OCI-LY3 (cell line): ENCODE results near the gene GPR146.

ENCODE experiments used
- H2AFZ ChIP-seq: fragments of 200-600, 300-600 bp; shearing (Covaris generic); 2 replicates; pipeline ENCODE4 v1.6.0; 2014; ENCODE audit warnings: antibody characterized with exemption, low read depth, low read length
- H3K27ac ChIP-seq: fragments of 200-600, 300-600 bp; sonication (generic); 2 replicates; pipeline ENCODE4 v1.5.1; 2014; ENCODE audit warnings: mild to moderate bottlenecking, low read length, moderate library complexity, mixed read lengths
- H3K27me3 ChIP-seq: fragments of 200-600, 300-600 bp; sonication (generic); 2 replicates; pipeline ENCODE4 v1.6.1; 2014; ENCODE audit warnings: low read depth, low read length, mixed read lengths
- H3K36me3 ChIP-seq: fragments of 200-600, 300-600 bp; sonication (generic); replicated peaks from 2 replicates; pipeline ENCODE3; 2014; ENCODE audit warnings: low read depth, low read length, mixed read lengths
- H3K4me1 ChIP-seq: fragments of 300-600, 200-600 bp; sonication (generic); 2 replicates; pipeline ENCODE4 v1.6.1; 2014; ENCODE audit warnings: low read length, mixed read lengths
- H3K4me2 ChIP-seq: fragments of 200-600, 300-600 bp; sonication (generic); 2 replicates; pipeline ENCODE4 v1.6.1; 2014; ENCODE audit warnings: low read length, mixed read lengths
- H3K4me3 ChIP-seq: fragments of 300-600, 200-600 bp; sonication (generic); 2 replicates; pipeline ENCODE4 v1.5.1; 2014; ENCODE audit warnings: antibody characterized with exemption, mild to moderate bottlenecking, low read length, moderate library complexity
- H3K79me2 ChIP-seq: fragments of 300-600, 200-600 bp; shearing (Covaris generic); 2 replicates; pipeline ENCODE4 v1.6.1; 2014; ENCODE audit warnings: mild to moderate bottlenecking, low read length, mixed read lengths
- H3K9ac ChIP-seq: fragments of 300-600, 200-600 bp; shearing (Covaris generic); 2 replicates; pipeline ENCODE4 v1.6.0; 2014; ENCODE audit warnings: mild to moderate bottlenecking, low read length, moderate library complexity
- H3K9me3 ChIP-seq: fragments of 200-600, 300-600 bp; shearing (Covaris generic); 2 replicates; pipeline ENCODE4 v1.6.1; 2014; ENCODE audit warnings: low read length, mixed read lengths; ENCODE audit not compliant: insufficient read depth
- H4K20me1 ChIP-seq: fragments of 200-600, 300-600 bp; sonication (generic); 2 replicates; pipeline ENCODE4 v1.6.1; 2016; ENCODE audit warnings: low read length, mixed read lengths; ENCODE audit not compliant: insufficient read depth
- CTCF ChIP-seq: fragments of 200-600, 300-600 bp; sonication (generic); IDR thresholded peaks from 2 replicates; pipeline ENCODE4 v1.5.1; 2014; ENCODE audit warnings: antibody characterized with exemption, low read length, low read depth
- EZH2phosphoT487 ChIP-seq: fragments of 200-600 bp; shearing (Covaris generic); IDR thresholded peaks from 2 replicates; pipeline ENCODE4 v1.6.1; 2018; ENCODE audit warnings: antibody characterized with exemption, mixed run types, low read depth

The GPR146 gene

GRCh38 chr7:1043552-1044188, 676 bp upstream of the GPR146 start:
- H3K27me3 ChIP-seq = no peaks in the 10 kb centered on the region
- H2AFZ ChIP-seq = no peak overlapping the region
- TF ChIP-seq EZH2phosphoT487 (no peak), CTCF (no peak)
- peak overlapping the region; percentile 29 for H3K9ac ChIP-seq
- no peaks in the 10 kb centered on the region for H3K36me3 ChIP-seq
- peaks cover 20% of the 10 kb centered on the region for H3K4me1 ChIP-seq
- no peaks in the 10 kb centered on the region for H3K79me2 ChIP-seq
- peak overlapping the region; percentile 79 for H3K4me2 ChIP-seq
- H3K4me3 ChIP-seq = peak overlapping the region; percentile 74
- H3K27ac ChIP-seq = peak overlapping the region; percentile 6; the same call in 1 of the 2 replicates
- H3K9me3 ChIP-seq = no peaks in the 10 kb centered on the region
- no peaks in the 10 kb centered on the region; the same call in 1 of the 2 replicates for H4K20me1 ChIP-seq

- peak overlapping the region; percentile 91 for H3K4me3 ChIP-seq
- H3K9ac ChIP-seq = peak overlapping the region; percentile 52; the same call in 1 of the 2 replicates
- no peak for TF ChIP-seq CTCF
- TF ChIP-seq EZH2phosphoT487 = no peak
- H3K4me1 ChIP-seq = peaks cover 20% of the 10 kb centered on the region
- H3K4me2 ChIP-seq = peak overlapping the region; percentile 86
- H4K20me1 ChIP-seq = no peaks in the 10 kb centered on the region; the same call in 1 of the 2 replicates
- H3K9me3 ChIP-seq = no peaks in the 10 kb centered on the region
- no peaks in the 10 kb centered on the region for H3K36me3 ChIP-seq
- H3K27me3 ChIP-seq = no peaks in the 10 kb centered on the region
- no peaks in the 10 kb centered on the region for H3K79me2 ChIP-seq
- H3K27ac ChIP-seq = no peak overlapping the region
- no peak overlapping the region for H2AFZ ChIP-seq
Observed at GRCh38 chr7:1045069-1046063, 1.0 kb downstream of the GPR146 start.

- H2AFZ ChIP-seq = no peak overlapping the region
- no peak for TF ChIP-seq CTCF
- no peak for TF ChIP-seq EZH2phosphoT487
- no peaks in the 10 kb centered on the region; the same call in 1 of the 2 replicates for H4K20me1 ChIP-seq
- no peaks in the 10 kb centered on the region for H3K36me3 ChIP-seq
- H3K4me2 ChIP-seq = no peak overlapping the region
- peaks cover 20% of the 10 kb centered on the region for H3K4me1 ChIP-seq
- H3K79me2 ChIP-seq = no peaks in the 10 kb centered on the region
- no peak overlapping the region for H3K4me3 ChIP-seq
- H3K9ac ChIP-seq = no peak overlapping the region
- H3K27me3 ChIP-seq = no peaks in the 10 kb centered on the region
- H3K9me3 ChIP-seq = no peaks in the 10 kb centered on the region
- H3K27ac ChIP-seq = no peak overlapping the region
Observed at GRCh38 chr7:1046722-1047679, 2.7 kb downstream of the GPR146 start.
